K562 (cell line): ENCODE measurements around the gene NFXL1. TPM values are rescaled to one million over a fixed set of nuclear protein-coding genes. Genes with fewer than 3 reads are reported as not detected.
A peak's percentile ranks its signal among the peaks of the same experiment; 100 is the strongest.

Experiments used
- ARNT ChIP-seq, 2 experiments: fragments of 450-650 bp; IDR thresholded peaks; 2 replicates each; pipeline ENCODE4 v1.6.1; 2016; ENCODE audit warnings: mild to moderate bottlenecking in 1 of 2
- CREBBP ChIP-seq: IDR thresholded peaks from one replicate; pipeline ENCODE4 v1.6.1; 2012; ENCODE audit warnings: low read depth, mild to moderate bottlenecking, control low read depth, inconsistent platforms, low read length
- ETV1 ChIP-seq: fragments of 450-650 bp; conservative IDR thresholded peaks from 2 replicates; pipeline ENCODE4 v1.6.1; 2016; ENCODE audit warnings: missing genetic modification characterization, control low read depth, low read depth, missing compliant biosample characterization
- FOSL1 ChIP-seq: fragments of 200-800 bp; sonication (Bioruptor generic); conservative IDR thresholded peaks from 2 replicates; pipeline ENCODE4 v1.6.1; 2016; ENCODE audit warnings: missing genetic modification characterization, missing compliant biosample characterization
- L3MBTL2 ChIP-seq: fragments of 450-650 bp; IDR thresholded peaks from 2 replicates; pipeline ENCODE4 v1.6.1; 2016; ENCODE audit warnings: mild to moderate bottlenecking, moderate library complexity
- LCOR ChIP-seq: sonication (generic); formaldehyde crosslinking; IDR thresholded peaks from 2 replicates; pipeline ENCODE4 v1.8.0; 2022; ENCODE audit warnings: mild to moderate bottlenecking, missing genetic modification reagents
- MYC ChIP-seq, 2 experiments: fragments of 250-450 bp in 1 of 2; sonication (Bioruptor Pico) in 1 of 2; IDR thresholded peaks; 2 replicates each; pipeline versions ENCODE4 v1.5.1 to v1.6.1; 2012 to 2021; ENCODE audit warnings: low read depth in 2 of 2, borderline replicate concordance in 1 of 2, improper control_type of control experiment in 1 of 2, low read length in 1 of 2, mild to moderate bottlenecking in 1 of 2, moderate library complexity in 1 of 2
- POLR3A ChIP-seq: IDR thresholded peaks from 2 replicates; pipeline ENCODE4 v1.6.1; 2011; ENCODE audit warnings: borderline replicate concordance, mild to moderate bottlenecking, moderate library complexity; ENCODE audit not compliant: insufficient read length, insufficient read depth; ENCODE audit errors: extremely low read depth
- TAF7 ChIP-seq: fragments of 450-650 bp; IDR thresholded peaks from 2 replicates; pipeline ENCODE4 v1.6.1; 2016; ENCODE audit warnings: missing genetic modification characterization, missing compliant biosample characterization
- ZBTB17 ChIP-seq: fragments of 450-650 bp; formaldehyde crosslinking; IDR thresholded peaks from 2 replicates; pipeline ENCODE4 v1.4.0; 2020; ENCODE audit warnings: mild to moderate bottlenecking
- ZNF780A ChIP-seq: fragments of 250-450 bp; sonication (Bioruptor Pico); IDR thresholded peaks from 2 replicates; pipeline ENCODE4 v1.5.0; 2021; ENCODE audit warnings: mild to moderate bottlenecking
- polyA plus RNA-seq, 8 experiments: library from polyadenylated mRNA; depleted of rRNA in 4 of 8; stranded (reverse) in 5 of 8; unstranded in 3 of 8; fragments of >200 nt; fragmentation: Nextera tagmentation in 2 of 8; fragmentation: Illumina TruSeq in 1 of 8; extraction: Ambion mirVana in 2 of 8; extraction: Trizol in 1 of 8; gene quantifications; 2 replicates each; pipeline versions ENCODE4 v1.2.1 to v1.2.3, GENCODE V29; 2011 to 2014; ENCODE audit warnings: inconsistent platforms in 1 of 8, missing spikeins in 1 of 8
- total RNA-seq, 7 experiments: library from RNA; depleted of rRNA in 6 of 7; stranded (reverse); fragments of >200 nt in 6 of 7; fragmentation: Illumina TruSeq in 2 of 7; extraction: Trizol in 2 of 7; gene quantifications; 2 replicates each; pipeline versions ENCODE4 v1.2.1 to v1.2.3, GENCODE V29; 2011 to 2021; ENCODE audit warnings: low replicate concordance in 1 of 7
- TF ChIP-seq, protein P1 (sequence below): fragments of 450-650 bp; IDR thresholded peaks from 2 replicates; pipeline ENCODE4 v1.6.1; 2016; ENCODE audit warnings: borderline replicate concordance
- TF ChIP-seq, protein P2 (sequence below): sonication (generic); formaldehyde crosslinking; IDR thresholded peaks from 2 replicates; pipeline ENCODE4 v1.5.0; 2020; ENCODE audit warnings: missing genetic modification reagents
- TF ChIP-seq, protein P3 (sequence below): fragments of 450-650 bp; IDR thresholded peaks from 2 replicates; pipeline ENCODE4 v1.6.1; 2017; ENCODE audit warnings: mild to moderate bottlenecking, moderate library complexity
- TF ChIP-seq, protein P4 (sequence below), 2 experiments: fragments of 450-650 bp; IDR thresholded peaks; 2 replicates each; pipeline ENCODE4 v1.6.1; 2016
- TF ChIP-seq, protein P5 (sequence below), 2 experiments: IDR thresholded peaks; 2 replicates each; pipeline ENCODE4 v1.6.1; 2012; ENCODE audit warnings: improper control_type of control experiment in 2 of 2, low read depth in 2 of 2, low read length in 2 of 2, borderline replicate concordance in 1 of 2
- TF ChIP-seq, protein P6 (sequence below): sonication (generic); formaldehyde crosslinking; IDR thresholded peaks from 2 replicates; pipeline ENCODE4 v1.8.0; 2022; ENCODE audit warnings: missing genetic modification reagents, mild to moderate bottlenecking, moderate library complexity, borderline replicate concordance

NFXL1 gene
- total and polyA plus RNA-seq, 9 of the 15 experiments (the other 6 are each of a cell fraction or from before 2014, with no cell fraction given), result 7.5 to 27.0 (median 10.6) TPM

DNA sequence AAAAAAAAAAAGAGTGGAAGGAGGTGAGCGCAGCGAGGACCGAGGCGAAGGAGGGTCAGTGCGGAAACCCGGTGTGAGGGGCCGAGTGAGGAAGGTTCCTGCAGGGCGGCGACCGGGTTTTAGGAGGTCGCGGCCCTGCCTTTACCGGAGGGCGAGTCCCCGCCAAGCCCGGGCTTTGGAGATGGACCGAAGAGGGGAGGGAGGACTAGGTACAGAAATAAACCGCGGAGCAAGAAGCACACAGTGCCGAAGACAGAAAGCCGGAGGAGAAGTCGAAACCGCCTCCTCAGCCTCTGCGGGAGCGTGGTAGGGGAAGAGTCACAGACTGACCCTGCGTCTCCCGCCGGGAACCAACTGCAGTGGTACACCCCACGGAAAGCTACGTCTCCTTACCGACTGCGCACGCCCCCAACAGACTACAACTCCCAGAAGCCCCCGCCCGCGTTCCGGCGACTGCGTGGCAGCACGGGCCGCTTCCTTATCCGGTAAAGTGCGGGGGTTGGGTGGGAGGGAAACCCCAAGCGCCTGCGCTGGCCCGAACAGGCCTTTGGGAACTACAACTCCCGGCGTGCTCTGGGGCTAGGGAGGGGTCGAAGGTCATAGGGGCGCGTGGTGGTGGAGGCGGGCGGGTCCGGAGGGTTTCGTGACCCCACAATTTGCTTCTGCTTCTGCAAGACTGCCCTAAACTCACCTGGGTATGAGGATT is at the start of gene NFXL1 (continued):
- TF ChIP-seq, protein P1, sequence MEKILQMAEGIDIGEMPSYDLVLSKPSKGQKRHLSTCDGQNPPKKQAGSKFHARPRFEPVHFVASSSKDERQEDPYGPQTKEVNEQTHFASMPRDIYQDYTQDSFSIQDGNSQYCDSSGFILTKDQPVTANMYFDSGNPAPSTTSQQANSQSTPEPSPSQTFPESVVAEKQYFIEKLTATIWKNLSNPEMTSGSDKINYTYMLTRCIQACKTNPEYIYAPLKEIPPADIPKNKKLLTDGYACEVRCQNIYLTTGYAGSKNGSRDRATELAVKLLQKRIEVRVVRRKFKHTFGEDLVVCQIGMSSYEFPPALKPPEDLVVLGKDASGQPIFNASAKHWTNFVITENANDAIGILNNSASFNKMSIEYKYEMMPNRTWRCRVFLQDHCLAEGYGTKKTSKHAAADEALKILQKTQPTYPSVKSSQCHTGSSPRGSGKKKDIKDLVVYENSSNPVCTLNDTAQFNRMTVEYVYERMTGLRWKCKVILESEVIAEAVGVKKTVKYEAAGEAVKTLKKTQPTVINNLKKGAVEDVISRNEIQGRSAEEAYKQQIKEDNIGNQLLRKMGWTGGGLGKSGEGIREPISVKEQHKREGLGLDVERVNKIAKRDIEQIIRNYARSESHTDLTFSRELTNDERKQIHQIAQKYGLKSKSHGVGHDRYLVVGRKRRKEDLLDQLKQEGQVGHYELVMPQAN, result peak; percentile 31; the same call in 1 of the 2 replicates
- TF ChIP-seq, protein P2, sequence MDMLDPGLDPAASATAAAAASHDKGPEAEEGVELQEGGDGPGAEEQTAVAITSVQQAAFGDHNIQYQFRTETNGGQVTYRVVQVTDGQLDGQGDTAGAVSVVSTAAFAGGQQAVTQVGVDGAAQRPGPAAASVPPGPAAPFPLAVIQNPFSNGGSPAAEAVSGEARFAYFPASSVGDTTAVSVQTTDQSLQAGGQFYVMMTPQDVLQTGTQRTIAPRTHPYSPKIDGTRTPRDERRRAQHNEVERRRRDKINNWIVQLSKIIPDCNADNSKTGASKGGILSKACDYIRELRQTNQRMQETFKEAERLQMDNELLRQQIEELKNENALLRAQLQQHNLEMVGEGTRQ (CRISPR knock-in tag), result peak; percentile 62
- TF ChIP-seq LCOR, result no peak
- TF ChIP-seq FOSL1 (tag), result no peak
- TF ChIP-seq, protein P3, sequence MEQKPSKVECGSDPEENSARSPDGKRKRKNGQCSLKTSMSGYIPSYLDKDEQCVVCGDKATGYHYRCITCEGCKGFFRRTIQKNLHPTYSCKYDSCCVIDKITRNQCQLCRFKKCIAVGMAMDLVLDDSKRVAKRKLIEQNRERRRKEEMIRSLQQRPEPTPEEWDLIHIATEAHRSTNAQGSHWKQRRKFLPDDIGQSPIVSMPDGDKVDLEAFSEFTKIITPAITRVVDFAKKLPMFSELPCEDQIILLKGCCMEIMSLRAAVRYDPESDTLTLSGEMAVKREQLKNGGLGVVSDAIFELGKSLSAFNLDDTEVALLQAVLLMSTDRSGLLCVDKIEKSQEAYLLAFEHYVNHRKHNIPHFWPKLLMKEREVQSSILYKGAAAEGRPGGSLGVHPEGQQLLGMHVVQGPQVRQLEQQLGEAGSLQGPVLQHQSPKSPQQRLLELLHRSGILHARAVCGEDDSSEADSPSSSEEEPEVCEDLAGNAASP, result no peak
- TF ChIP-seq MYC (IDR thresholded peaks at IDR 0.05; ENCODE audit: low read depth, low read length), result peak; percentile 87
- no peak for TF ChIP-seq MYC (CRISPR knock-in tag; IDR thresholded peaks at IDR 0.05; ENCODE audit: borderline replicate concordance, low read depth)
- TF ChIP-seq CREBBP, result no peak
- no peak for TF ChIP-seq ZNF780A (CRISPR knock-in tag)
- TF ChIP-seq TAF7, result peak; percentile 70
- TF ChIP-seq, protein P4, sequence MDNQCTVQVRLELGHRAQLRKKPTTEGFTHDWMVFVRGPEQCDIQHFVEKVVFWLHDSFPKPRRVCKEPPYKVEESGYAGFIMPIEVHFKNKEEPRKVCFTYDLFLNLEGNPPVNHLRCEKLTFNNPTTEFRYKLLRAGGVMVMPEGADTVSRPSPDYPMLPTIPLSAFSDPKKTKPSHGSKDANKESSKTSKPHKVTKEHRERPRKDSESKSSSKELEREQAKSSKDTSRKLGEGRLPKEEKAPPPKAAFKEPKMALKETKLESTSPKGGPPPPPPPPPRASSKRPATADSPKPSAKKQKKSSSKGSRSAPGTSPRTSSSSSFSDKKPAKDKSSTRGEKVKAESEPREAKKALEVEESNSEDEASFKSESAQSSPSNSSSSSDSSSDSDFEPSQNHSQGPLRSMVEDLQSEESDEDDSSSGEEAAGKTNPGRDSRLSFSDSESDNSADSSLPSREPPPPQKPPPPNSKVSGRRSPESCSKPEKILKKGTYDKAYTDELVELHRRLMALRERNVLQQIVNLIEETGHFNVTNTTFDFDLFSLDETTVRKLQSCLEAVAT (IDR thresholded peaks at IDR 0.05), result peak; percentile 28 to 56; a peak in 1 of 4 replicates
- no peak for TF ChIP-seq ZBTB17 (CRISPR knock-in tag)
- TF ChIP-seq, protein P5, sequence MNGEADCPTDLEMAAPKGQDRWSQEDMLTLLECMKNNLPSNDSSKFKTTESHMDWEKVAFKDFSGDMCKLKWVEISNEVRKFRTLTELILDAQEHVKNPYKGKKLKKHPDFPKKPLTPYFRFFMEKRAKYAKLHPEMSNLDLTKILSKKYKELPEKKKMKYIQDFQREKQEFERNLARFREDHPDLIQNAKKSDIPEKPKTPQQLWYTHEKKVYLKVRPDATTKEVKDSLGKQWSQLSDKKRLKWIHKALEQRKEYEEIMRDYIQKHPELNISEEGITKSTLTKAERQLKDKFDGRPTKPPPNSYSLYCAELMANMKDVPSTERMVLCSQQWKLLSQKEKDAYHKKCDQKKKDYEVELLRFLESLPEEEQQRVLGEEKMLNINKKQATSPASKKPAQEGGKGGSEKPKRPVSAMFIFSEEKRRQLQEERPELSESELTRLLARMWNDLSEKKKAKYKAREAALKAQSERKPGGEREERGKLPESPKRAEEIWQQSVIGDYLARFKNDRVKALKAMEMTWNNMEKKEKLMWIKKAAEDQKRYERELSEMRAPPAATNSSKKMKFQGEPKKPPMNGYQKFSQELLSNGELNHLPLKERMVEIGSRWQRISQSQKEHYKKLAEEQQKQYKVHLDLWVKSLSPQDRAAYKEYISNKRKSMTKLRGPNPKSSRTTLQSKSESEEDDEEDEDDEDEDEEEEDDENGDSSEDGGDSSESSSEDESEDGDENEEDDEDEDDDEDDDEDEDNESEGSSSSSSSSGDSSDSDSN (IDR thresholded peaks at IDR 0.05; ENCODE audit: borderline replicate concordance in 1 of 2, low read depth in 2 of 2, low read length in 2 of 2), result 0 out of 4 replicates have a peak, but pooled peaks of 1 of the 2 experiments have one; percentile 52
- no peak for TF ChIP-seq ETV1 (tag)
- TF ChIP-seq POLR3A, result no peak
- TF ChIP-seq, protein P6, sequence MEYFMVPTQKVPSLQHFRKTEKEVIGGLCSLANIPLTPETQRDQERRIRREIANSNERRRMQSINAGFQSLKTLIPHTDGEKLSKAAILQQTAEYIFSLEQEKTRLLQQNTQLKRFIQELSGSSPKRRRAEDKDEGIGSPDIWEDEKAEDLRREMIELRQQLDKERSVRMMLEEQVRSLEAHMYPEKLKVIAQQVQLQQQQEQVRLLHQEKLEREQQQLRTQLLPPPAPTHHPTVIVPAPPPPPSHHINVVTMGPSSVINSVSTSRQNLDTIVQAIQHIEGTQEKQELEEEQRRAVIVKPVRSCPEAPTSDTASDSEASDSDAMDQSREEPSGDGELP (CRISPR knock-in tag), result peak; percentile 73; the same call in 1 of the 2 replicates
- peak; percentile 97; the same call in 1 of the 2 replicates for TF ChIP-seq L3MBTL2
- TF ChIP-seq ARNT (IDR thresholded peaks at IDR 0.05), result 0 out of 4 replicates have a peak, but pooled peaks of 1 of the 2 experiments have one; percentile 22
